Mesenteric fat pad (tissue), 1 donor: Measurements from ENCODE around the gene CHST3. TPM values are rescaled to one million over a fixed set of nuclear protein-coding genes. Genes with fewer than 3 reads are reported as not detected.
"Not testable (repeated sequence)": the region's sequence is repeated elsewhere in the genome, so short reads cannot be mapped to it uniquely, and the experiment has no call there.

Source experiments
- DNase-seq: peaks from one replicate; pipeline ENCODE4 v3.0.0-alpha.2; 2020; ENCODE audit warnings: low spot score
- total RNA-seq: library from RNA; stranded (reverse); fragmentation: NEBNext Ultra II Directional; extraction: Animal tissue kit (Norgen Biotek cat#: 25700); gene quantifications from one replicate; pipeline ENCODE4 v1.2.1, GENCODE V29; 2021
- donor health status: DM: yes; HTN: yes; CAD: no.

Gene CHST3
- total RNA-seq, 1 donor from 2014 or later, result 80.3 TPM

DNA sequence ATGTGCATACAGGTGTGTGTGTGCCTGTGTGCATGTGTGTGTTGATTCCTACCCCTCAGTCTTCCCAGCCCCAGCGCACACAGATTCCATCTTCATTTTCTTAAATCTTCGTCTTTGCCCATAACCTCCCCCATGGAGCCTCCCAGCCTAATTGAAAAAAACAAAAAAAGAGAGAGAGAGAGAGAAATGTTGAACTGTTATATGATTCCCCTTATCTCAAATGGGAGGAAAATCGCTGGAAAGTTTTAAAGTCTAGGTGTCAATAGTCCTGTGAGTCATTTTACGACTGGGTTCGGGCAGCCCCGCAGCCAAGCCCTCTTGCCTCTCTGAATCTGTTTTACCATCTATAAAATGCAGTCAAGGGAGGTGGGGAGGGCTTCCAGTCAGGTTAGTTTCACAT is 63.3 kb downstream of the CHST3 start:
- no peak for DNase-seq

DNA sequence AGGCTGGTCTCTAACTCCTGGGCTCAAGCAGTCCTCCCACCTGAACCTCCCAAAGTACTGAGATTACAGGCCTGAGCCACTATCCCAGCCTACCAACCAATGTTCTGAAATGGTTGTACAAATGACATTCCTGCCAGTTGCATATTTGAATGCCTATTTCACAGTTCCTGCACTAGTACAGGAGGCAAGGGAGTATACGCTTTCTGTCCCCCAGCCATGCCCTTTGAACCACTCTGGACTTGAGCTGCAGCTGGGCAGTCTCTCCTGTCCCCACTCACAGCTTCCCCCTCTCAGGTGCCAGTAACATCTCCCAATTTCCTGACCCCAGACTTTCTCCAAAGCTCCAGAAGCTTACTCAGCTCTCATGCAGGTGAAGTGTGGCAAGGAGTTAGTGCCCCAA is 65.2 kb downstream of the CHST3 start:
- DNase-seq, result no peak

DNA sequence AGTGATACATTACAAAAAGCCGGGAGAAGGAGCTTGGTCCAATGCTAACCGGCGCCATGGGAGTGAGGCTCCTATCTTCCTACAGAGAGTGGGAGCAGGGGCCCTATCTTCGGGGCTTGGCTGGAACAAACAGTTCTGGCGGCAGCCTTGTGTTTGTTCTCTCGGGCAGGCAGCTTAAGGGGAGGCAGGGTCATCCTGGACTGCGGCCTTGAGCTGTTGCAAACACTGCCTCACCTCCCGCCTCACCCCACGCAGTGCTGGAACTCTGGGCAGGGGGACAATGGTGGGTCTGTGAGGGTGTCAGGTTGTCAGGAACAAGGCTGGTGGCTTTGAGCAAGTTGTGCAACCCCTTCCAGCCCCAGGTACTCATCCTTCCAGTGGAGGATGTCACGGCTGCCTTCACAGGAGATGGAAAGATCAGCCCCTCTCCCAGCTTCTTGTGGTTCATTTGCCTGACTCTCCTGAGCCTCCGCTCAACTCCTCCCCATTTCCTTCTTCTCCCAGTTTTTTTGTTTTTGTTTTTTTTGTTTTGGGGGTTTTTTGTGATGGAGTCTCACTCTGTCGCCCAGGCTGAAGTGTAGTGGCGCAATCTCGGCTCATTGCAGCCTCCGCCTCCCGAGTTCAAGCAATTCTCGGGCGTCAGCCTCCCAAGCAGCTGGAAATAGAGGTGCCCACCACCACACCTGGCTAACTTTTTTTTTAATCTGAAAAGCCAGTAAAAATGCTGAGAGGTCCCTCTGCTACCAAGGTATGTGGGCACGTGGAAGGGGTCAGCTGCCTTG is 66.8 kb downstream of the CHST3 start:
- no peak for DNase-seq

DNA sequence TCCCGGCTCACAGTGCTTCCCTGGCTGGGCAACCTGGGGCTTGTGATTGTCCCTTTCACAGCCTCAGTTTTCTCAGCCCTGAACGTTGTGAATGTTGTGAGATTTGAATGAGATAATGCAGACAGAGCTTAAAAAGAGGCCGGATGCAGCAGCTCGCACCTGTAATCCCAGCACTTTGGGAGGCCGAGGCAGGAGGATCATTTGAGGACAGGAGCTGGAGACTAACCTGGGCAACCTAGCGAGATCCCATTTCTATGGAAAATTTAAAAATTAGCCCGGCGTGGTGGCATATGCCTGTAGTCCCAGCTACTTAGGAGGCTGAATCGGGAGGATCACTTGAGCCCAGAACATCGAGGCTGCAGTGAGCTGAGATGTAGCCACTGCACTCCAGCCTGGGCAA is 67.5 kb downstream of the CHST3 start:
- no peak for DNase-seq

DNA sequence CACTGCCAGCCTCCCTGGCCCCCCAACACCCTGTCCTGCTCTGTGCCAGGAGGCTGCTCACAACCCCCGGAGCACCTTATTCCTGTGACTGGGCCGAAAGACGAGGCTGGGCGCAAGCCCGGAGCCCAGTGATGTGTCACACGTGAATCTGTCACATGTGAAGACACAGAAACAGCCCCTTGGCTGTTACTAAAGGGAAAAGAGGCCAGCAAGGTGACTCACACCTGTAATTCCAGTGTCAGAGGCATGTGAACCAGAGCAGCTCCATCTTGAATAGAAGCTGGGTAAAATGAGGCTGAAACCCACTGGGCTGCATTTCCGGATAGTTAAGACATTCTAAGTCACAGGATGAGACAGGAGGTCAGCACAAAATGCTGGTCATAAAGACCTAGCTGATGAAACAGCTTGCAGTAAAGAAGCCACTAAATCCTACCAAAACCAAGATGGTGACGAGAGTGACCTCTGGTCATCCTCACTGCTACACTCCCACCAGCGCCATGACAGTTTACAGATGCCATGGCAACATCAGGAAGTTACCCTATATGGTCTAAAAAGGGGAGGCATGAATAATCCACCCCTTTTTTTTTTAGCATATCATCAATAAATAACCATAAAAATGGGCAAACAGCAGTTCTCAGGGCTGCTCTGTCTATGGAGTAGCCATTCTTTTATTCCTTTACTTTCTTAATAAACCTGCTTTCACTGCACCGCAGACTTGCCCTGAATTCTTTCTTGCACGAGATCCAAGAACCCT is 68.4 kb downstream of the CHST3 start:
- DNase-seq, result not testable (repeated sequence)

DNA sequence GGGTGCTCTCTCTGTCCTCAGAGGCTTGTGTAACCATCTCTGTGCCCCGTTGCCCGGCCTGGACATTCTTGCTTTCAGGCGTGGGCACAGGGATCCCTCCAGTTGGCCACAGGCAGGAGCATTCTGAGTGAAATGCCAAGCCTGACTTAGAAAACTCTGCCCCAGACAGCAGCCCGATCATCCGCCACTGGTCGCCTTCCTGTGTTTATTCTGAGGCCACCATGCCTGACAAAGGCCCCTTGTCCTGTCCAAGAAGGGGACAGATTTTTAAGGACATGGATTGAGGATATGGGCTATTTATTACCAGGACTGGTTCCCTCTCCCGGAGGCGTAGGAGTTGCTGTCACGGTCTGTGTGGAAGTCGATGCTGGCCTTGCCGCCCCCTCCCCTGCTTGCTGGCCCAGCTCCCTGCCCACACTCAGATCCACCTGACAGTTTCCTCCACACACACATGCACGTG is 69.9 kb downstream of the CHST3 start:
- DNase-seq, result no peak

DNA sequence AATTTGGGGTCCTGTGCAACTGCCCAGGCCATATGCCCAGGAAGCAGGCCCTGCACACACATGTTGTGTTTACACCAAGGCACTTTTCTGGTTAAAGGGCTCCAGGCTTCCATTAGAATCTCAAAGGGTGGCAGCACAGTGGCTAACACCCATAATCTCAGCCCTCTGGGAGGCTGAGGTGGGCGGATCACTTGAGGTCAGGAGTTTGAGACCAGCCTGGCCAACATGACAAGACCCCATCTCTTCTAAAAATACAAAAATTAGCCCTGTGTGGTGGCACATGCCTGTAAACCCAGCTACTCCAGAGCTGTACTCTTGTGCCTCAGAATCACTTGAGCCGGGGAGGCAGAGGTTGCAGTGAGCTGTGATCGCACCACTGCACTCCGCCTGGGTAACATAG is 70.6 kb downstream of the CHST3 start:
- DNase-seq, result no peak

DNA sequence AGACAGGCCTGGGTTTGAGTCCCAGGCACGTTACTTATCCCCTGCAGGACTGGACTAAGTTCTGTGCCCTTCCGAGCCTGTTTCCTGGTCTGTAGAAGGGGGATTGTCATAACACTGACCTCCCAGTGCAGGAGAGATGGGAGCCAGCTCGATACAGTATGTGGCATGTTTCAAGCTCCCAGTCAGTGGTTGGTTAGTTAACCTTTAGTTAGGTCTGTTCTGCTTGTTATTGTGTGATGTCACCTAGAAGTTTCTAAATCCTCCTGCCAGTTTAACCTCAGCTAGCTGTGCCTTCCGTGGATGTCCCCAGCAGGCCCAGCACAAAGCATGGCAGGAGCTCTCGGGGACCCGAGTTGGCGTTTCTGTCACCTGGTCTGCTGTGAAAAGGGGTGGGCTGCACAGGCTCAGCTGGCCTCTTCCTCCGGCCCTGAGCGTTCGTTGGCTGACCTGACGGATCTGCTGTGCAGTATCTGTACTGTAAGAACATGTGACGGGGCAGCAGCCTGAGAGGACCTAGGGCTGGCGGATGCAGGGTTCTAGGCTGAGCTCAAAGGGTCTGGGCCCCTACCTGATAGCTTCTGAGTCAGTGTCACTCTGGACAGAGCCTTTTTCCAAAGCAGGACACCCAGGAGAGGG is 71.2 kb downstream of the CHST3 start:
- DNase-seq, result no peak

DNA sequence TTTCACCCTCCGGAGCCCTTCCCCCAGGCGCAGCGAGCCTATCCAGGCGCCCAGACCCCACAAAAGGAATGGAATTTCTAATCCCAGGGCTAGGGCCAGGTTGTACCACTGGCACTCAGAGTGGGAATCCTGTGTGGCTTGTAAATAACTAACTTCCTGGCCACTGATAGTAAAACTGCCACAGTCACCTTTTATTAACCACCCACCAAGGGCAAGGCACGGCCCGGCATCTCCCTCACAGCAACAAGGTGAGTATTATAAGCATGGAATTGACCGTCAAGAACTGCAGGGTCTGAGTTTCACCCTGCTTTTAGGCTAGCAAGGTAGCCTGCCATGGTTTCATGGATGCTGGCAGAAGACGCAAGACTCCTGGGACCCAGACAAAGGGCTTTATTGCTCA is 73.1 kb downstream of the CHST3 start:
- DNase-seq, result no peak

DNA sequence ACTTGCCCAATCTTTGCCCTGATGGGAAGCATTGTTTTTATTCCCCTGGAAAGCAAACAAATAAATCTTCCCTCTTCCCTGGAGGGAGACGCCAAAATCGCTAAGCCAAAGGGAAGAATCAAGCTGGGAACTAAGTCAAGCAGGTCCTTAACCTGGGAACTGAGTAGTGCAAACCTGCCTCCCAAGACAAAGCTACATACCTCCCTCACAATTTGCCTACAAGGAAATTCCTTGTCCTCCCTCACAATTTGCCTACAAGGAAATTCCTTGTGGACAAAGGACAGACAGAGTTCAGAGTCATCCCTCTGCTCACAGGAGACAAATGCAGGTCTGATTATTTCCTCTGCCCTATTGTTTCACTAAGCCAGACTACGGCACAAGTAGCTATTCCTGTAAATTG is 73.6 kb downstream of the CHST3 start:
- DNase-seq, result no peak

DNA sequence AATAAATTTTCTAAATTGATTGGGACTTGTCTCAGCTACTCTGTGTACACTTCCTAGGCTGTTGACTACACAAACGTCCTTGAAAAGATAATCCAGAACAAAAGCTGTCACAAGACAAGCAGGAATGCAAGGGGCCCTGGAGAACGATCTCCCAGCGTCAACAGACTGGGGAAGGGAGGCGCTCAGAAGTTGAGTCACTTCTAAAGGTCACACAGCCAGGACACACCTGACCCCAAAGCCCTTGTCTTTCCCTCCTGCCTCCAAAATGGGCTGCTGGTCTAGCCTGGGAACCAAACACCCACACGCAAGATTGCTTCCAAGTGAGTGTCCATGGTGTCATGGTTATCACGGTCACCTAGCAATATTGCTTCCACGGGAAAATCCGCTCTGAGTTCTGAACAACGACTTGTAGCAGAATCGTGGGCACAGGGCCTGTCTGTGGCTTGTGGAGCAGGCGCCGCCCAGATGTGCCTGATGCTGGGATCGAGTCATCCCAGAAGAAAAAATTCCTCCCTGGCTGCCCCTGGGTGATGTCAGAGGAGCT is 74.3 kb downstream of the CHST3 start:
- no peak for DNase-seq

DNA sequence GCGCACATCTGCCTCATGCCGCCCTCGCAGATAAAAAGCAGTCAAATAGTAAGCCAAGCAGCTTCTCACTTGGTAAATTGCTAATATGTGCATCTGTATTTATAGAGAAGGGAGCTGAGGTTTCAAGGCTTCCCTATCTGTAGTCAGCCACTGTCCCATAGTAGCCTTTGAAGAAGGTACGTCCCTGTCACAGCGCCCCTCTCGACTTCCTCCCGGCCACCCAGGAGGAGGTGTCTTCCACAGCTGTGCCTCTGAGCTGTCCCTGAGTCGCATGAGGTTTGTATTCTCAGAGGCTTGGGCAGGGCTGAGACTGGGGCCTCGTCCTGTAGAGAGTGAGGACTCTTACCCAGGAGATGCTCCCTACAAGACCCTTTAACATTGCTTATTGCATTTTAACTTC is 75.2 kb downstream of the CHST3 start:
- DNase-seq, result no peak

DNA sequence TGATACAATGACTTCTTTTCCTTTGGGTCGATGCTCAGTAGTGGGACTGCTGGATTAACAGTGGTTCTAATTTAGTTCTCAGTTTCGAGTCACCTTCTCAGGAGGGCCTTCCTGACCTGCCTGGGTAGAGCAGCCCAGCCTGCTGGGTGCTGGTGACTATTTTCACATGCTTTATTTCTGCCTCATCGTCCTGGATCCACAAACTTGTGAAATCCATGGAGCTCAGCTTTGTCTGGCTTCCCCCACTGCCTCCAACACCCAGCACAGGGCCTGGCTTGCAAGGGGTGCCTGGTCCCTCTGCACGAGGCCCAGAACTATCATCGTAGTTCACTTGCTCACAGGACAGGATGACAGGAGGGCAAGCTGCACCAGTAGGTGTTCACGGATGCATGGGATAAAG is 77.3 kb downstream of the CHST3 start:
- DNase-seq, result no peak

DNA sequence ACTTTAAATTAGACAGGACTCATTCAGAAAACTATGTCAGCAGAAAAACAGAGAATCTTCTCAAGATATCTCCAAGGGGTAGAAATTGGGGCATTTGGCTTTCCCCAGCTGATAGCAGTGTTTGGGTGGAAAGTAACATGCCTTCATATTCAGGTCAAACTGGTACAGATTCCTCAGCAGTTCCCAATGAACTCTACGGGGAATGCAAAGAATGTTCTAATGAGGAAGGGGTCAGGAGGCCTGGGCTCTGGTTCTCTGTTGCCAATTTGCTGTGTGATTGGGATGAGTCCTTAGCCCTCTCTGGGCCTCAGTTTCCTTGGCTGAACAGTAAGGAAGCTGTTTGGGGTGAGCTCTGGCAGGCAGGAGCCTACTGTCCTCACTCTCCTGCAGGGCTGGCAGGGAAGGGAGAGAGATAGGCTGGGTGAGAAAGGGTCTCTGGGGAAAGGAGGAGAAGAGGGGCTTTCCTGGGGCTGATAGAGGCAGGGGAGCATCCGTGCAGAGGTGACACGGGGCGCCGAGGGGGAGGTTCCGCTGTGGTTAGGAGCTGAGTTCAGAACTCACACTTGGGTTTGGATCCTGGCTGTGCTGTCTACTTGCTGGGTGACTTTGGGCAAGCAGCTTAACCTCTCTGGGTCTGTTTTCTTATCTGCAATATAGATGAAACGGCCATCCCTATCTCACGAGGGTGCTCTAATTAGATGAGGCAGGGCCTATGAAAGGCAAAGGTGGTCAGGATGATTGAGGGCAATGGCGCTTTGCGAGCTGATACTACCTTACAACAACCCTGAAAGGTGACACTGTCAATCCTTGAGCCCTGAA is 79.0 kb downstream of the CHST3 start:
- no peak for DNase-seq

DNA sequence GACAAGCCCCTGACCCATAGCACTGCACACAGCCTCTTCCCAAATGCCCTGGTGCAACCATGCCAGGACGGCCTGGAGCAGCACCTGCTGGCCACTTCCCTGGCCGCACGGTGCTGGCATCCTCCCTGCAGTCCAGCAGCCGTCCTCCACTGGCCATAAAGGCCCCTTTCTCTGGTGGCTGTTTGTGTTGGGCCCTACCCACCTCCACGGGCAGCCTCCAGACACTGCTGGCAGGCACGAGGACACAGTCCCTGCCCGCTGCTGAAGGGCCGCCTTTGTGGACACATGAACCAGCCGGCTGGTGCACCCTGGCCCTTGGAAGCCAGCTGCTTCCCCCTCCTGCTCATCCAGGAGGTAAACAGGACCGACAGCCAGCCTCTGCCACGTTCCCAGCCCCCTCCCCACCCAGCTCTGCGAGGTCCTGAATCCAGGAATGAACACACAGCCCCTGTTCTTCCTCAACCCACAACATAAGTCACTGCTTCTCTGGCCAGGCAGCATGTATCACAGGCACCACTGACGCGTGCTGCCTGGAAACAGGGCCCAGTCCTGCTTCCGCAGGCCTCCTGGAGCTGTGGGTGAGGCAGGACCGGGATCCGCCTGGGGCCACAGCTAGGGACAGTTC is 80.3 kb downstream of the CHST3 start:
- no peak for DNase-seq

DNA sequence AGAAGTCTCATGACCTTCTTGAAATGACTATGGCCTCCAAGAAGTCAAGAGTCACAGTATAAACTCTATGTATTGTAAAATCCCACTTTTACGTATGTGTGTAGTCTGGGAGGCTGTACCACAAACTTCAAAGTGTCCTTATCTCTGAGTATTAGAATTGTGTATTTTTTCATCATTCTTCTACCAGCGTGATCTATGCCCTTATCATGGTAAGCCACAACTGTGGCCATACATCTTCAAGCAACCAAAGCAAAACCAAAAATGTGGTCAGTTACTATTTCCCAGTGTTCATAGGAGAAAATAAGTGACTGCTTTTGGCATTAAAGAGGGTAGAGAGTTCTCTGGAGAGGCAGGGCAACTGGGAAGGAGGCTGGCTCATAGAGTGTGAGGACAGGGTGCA is 81.4 kb downstream of the CHST3 start:
- DNase-seq, result no peak

DNA sequence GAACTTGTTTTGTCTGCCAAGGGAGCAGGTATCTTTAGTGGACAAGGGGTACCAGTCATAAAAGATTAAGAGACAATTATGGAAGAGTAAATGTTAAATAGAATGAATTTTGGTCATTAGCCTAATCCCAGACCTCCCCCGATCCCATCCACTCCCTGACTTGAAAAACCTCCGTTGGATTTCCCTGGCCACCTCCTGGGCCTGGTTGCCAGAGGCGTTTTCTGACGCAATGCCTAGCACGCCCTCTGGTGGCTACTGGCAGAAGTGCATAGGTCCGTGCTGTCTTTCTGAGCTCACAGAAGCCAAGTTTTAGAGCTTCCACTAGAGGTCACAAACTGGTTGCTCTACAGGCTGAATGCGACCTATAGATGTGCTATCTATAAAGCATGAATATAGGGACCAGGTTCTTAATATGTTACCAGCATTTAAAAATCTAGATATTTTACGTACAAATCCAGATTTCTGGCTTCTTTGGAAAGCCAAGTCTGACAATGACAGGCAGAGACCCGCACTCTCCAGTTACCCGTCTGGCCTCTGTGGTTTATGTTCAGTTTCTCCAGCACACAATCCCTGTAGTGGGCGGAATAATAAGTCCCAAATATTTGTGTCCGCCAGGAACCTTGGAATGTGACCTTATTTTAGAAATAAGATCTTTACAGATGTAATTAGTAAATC is 84.4 kb downstream of the CHST3 start:
- DNase-seq, result no peak

DNA sequence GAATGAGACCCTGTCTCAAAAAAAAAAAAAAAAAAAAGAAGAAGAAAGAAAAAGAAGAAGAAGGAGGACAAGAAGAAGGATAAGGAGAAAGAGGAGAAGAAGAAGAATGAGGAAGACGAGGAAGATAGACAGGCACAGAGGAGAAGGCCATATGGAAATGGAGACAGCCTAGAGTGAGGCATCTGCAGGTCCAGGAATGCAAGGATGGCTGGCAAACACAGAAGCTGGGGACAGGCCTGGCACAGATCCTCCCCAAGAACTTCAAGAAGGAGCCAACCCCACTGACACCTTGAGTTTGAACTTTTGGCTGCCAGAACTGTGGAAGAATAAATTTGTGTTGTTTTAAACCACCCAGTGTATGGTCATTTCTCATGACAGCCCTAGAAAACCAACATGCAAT is 85.3 kb downstream of the CHST3 start:
- DNase-seq, result no peak

DNA sequence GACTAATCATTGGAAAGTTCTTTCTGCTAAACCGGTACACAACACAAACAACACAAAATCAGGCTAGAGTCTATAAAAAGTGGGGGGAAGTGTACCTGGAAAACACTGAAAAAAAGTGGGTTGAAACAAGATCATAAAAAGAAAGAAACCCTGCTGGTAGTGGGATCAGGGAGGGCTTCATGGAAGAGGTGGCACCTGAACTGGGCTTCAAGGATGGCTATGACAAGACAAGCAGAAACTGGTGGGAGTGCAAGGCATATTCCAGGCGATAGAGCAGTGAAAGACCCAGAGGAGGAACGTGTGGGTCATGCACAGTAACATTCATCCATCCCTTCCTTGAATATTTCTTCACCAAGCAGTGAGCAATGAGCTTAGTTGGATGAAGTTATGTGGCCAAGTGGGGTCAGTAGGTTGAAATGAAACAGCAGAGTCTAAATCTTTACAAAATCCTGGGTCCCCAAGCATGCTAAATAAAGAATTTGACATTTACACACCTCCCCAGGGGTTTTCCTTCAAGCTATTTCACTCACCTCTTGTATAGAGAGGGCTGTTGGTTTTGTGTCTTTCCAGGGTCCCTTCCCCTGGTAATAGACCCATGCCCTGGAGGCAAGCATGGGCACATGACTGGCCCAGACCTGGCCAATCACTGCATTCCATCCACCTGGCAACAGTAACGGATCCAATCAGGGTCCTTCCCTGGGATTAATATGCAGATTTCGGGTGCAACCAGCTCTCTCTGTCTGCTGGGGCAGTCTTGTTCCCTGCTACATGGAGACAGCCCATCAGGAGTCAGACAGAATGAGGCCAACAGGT is 86.0 kb downstream of the CHST3 start:
- DNase-seq, result no peak
